Subcutaneous abdominal adipose tissue (tissue), 5 donors: ENCODE measurements around the gene NKAIN2.
"Not testable (repeated sequence)": the region's sequence is repeated elsewhere in the genome, so short reads cannot be mapped to it uniquely, and the experiment has no call there.

Experiments
- H3K27ac ChIP-seq: one replicate; pipeline ENCODE4 v1.7.0; 2013; ENCODE audit warnings: low read depth, mild to moderate bottlenecking, inconsistent platforms, low read length, moderate library complexity
- H3K27me3 ChIP-seq, 5 donors: one replicate each; pipeline ENCODE4 v1.7.0; 2013; ENCODE audit warnings: low read length in 5 of 5, inconsistent platforms in 1 of 5; ENCODE audit not compliant: control insufficient read depth in 5 of 5, insufficient read depth in 4 of 5
- H3K36me3 ChIP-seq, 5 donors: one replicate each; pipeline ENCODE4 v1.7.0; 2013; ENCODE audit warnings: low read length in 5 of 5; ENCODE audit not compliant: control insufficient read depth in 5 of 5, insufficient read depth in 5 of 5
- H3K4me1 ChIP-seq, 5 donors: one replicate each; pipeline ENCODE4 v1.7.0; 2013; ENCODE audit warnings: low read length in 5 of 5, mild to moderate bottlenecking in 3 of 5, moderate library complexity in 1 of 5; ENCODE audit not compliant: control insufficient read depth in 5 of 5, insufficient read depth in 5 of 5
- H3K4me3 ChIP-seq, 5 donors: one replicate each; pipeline ENCODE4 v1.7.0; 2013; ENCODE audit warnings: low read length in 5 of 5, low read depth in 1 of 5
- H3K9ac ChIP-seq, 5 donors: one replicate each; pipeline ENCODE4 v1.7.0; 2013; ENCODE audit warnings: low read length in 5 of 5, mild to moderate bottlenecking in 4 of 5, moderate library complexity in 3 of 5
- H3K9me3 ChIP-seq, 5 donors: one replicate each; pipeline ENCODE4 v1.7.0; 2013; ENCODE audit warnings: low read length in 5 of 5; ENCODE audit not compliant: control insufficient read depth in 5 of 5
- donor health status: healthy.
- donor health status: healthy.
- donor health status: healthy.
- donor health status: healthy.
- donor health status: healthy.

NKAIN2 gene

GRCh38 chr6:124541573-124541972 lies 737.9 kb downstream of the NKAIN2 start:
- Histone ChIP-seq H3K27me3 (no peaks in the 10 kb centered on the region), H3K4me1 (no peaks in the 10 kb centered on the region), H3K4me3 (no peak overlapping the region), H3K36me3 (no peaks in the 10 kb centered on the region), H3K27ac (no peak overlapping the region), H3K9ac (no peak overlapping the region), H3K9me3 (no peaks in the 10 kb centered on the region)

DNA sequence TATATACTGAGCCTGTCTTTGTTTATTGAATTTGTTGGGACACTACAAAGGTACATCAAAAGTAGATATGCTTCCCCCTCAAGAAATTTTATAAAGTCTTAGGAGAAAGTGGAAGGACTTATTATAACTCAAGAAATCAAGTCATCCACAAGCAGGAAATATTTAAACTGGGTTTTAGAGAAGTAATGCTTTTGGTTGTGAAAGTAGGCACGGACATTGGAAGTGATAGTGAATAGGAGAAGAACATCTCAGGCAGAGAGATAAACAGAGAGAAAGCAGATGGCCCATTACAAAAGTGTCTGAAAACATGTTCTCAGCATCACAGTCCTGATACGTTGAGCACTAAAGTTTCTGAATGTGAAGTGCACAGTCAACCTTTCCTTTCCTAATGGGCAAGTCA lies 742.9 kb downstream of the NKAIN2 start:
- H3K4me1 ChIP-seq: no peaks in the 10 kb centered on the region
- no peaks in the 10 kb centered on the region for H3K36me3 ChIP-seq
- no peak overlapping the region for H3K27ac ChIP-seq
- no peak overlapping the region for H3K9ac ChIP-seq
- no peaks in the 10 kb centered on the region for H3K27me3 ChIP-seq
- no peaks in the 10 kb centered on the region for H3K9me3 ChIP-seq
- H3K4me3 ChIP-seq: no peak overlapping the region

DNA sequence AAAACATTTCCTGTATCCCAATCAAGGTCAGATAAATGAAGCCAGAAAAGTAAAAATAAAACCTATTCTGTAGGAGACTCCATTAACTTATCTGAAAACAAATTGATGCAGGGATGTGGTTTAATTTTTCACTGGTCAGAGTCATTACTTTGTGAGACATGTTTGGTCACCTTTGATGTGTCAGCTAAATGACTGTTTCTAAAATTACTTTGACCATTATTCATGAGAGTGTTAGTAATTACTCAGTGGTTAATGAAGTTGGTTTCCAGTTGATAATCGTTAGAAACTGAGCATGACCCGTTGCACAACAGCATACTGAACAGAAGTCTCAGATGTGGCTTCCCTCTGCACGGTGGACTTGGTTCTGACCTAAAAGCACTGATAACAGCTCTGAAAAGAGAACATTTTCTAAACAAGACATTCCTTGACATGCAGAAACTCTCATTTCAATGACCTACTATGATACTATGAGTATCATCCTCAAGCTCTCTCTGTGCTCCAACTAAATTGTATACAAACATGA lies 748.1 kb downstream of the NKAIN2 start:
- no peaks in the 10 kb centered on the region for H3K4me1 ChIP-seq
- no peaks in the 10 kb centered on the region for H3K36me3 ChIP-seq
- H3K27me3 ChIP-seq: no peaks in the 10 kb centered on the region
- no peak overlapping the region for H3K4me3 ChIP-seq
- peaks cover 0 to 2% (median 0%) of the 10 kb centered on the region in 5 donors for H3K9me3 ChIP-seq
- H3K9ac ChIP-seq: no peak overlapping the region
- no peak overlapping the region for H3K27ac ChIP-seq

DNA sequence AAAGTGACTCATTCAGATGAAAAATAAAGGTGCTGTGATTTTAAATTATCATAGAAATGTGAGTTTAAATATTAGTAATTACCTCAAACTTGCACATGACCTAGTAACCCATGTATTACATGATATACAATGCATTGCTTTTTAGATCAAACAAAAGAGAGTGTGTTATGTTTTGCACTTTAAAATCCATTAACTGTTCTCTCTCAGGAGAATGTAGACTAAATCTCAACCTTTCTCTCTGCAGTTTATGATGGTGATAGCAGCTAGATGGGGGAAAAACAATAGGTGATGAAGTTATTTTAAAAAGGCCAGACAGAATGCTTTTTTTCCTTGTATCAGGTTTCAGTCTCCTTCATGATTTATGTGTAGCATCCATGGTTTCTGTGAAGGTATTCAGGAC lies 754.2 kb downstream of the NKAIN2 start:
- H3K9ac ChIP-seq: no peak overlapping the region
- H3K4me3 ChIP-seq: no peak overlapping the region

GRCh38 chr6:124560078-124560477 lies 756.4 kb downstream of the NKAIN2 start:
- H3K27me3 ChIP-seq, H3K27ac ChIP-seq, H3K4me3 ChIP-seq, H3K36me3 ChIP-seq, H3K4me1 ChIP-seq, H3K9me3 ChIP-seq, H3K9ac ChIP-seq: not testable (repeated sequence)

More for the DNA sequence above, 754.2 kb downstream of the NKAIN2 start:
- Histone ChIP-seq H3K9me3 (peaks cover 0 to 2% (median 0%) of the 10 kb centered on the region in 5 donors), H3K4me1 (no peaks in the 10 kb centered on the region), H3K27me3 (no peaks in the 10 kb centered on the region), H3K27ac (no peak overlapping the region), H3K36me3 (no peaks in the 10 kb centered on the region)

- Histone ChIP-seq H3K4me3 (no peak overlapping the region), H3K27ac (no peak overlapping the region), H3K36me3 (no peaks in the 10 kb centered on the region), H3K4me1 (no peaks in the 10 kb centered on the region), H3K27me3 (no peaks in the 10 kb centered on the region), H3K9ac (no peak overlapping the region), H3K9me3 (peaks cover 0 to 2% (median 0%) of the 10 kb centered on the region in 5 donors)
These were observed 757.4 kb downstream of the NKAIN2 start for GRCh38 chr6:124560873-124561567.

GRCh38 chr6:124561635-124562130 lies 758.0 kb downstream of the NKAIN2 start:
- Histone ChIP-seq H3K36me3 (no peaks in the 10 kb centered on the region), H3K27me3 (no peaks in the 10 kb centered on the region), H3K9ac (no peak overlapping the region), H3K27ac (no peak overlapping the region), H3K4me1 (no peaks in the 10 kb centered on the region), H3K4me3 (no peak overlapping the region), H3K9me3 (no peaks in the 10 kb centered on the region)

DNA sequence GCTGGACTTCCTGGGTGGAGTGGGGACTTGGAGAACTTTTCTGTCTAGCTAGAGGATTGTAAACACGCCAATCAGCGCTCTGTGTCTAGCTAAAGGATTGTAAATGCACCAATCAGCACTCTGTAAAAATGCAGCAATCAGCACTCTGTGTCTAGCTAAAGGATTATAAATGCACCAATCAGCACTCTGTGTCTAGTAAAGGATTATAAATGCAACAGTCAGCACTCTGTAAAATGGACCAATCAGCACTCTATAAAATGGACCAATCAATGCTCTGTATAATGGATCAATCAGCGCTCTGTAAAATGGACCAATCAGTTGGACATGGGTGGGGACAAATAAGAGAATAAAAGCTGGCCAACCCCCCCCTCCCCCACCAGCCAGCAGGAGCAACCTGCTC lies 760.5 kb downstream of the NKAIN2 start:
- not testable (repeated sequence) for H3K4me1 ChIP-seq, H3K27me3 ChIP-seq, H3K9ac ChIP-seq, H3K27ac ChIP-seq, H3K9me3 ChIP-seq, H3K36me3 ChIP-seq, H3K4me3 ChIP-seq

DNA sequence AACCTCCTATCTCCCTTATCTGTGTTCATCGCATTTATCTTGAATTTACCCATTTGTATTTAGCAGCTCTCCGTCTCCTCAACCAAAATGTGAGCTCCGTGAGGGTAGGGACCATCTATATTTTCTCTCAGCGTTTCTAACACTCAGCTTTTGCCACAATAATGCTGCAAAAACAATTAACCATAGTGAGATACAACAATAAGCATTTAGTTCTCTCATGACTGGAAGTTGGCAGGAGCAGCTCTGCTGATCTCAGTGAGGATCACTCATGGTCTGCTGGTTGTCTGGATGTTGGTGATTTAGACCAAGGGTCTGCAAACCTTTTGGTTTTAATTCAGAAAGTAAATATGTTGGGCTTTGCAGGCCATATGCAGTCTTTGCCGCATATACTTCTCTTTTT lies 763.7 kb downstream of the NKAIN2 start:
- Histone ChIP-seq H3K4me3 (no peak overlapping the region), H3K36me3 (no peaks in the 10 kb centered on the region), H3K4me1 (no peaks in the 10 kb centered on the region), H3K9ac (no peak overlapping the region), H3K9me3 (no peaks in the 10 kb centered on the region), H3K27ac (no peak overlapping the region), H3K27me3 (no peaks in the 10 kb centered on the region)

- H3K9me3 ChIP-seq: no peaks in the 10 kb centered on the region
- H3K9ac ChIP-seq: no peak overlapping the region
- H3K27me3 ChIP-seq: no peaks in the 10 kb centered on the region
- H3K4me1 ChIP-seq: no peaks in the 10 kb centered on the region
- no peak overlapping the region for H3K4me3 ChIP-seq
- H3K36me3 ChIP-seq: no peaks in the 10 kb centered on the region
- no peak overlapping the region for H3K27ac ChIP-seq
These were observed 770.3 kb downstream of the NKAIN2 start for GRCh38 chr6:124573953-124574352.
